ENCODE data around the gene RNF214.
"Not testable (repeated sequence)": the region's sequence is repeated elsewhere in the genome, so short reads cannot be mapped to it uniquely, and the experiment has no call there.

RNF214 gene

GRCh38 chr11:117319214-117319840, 86.9 kb downstream of the RNF214 start:
- no peak for DNase-seq

- not testable (repeated sequence) for DNase-seq
These were observed 94.7 kb downstream of the RNF214 start for GRCh38 chr11:117327255-117327566.

- DNase-seq, result peak; percentile 85
These were observed 95.3 kb downstream of the RNF214 start, which contains the start of gene CEP164 for GRCh38 chr11:117327567-117328374. CEP164 (plus strand) TSS chr11:117327854; CDS start chr11:117338587, 10,733 bp downstream.

GRCh38 chr11:117328375-117329010, 96.0 kb downstream of the RNF214 start:
- DNase-seq, result no peak

- DNase-seq, result no peak
These were observed 100.4 kb downstream of the RNF214 start for GRCh38 chr11:117332843-117333242.

GRCh38 chr11:117333917-117334316, 101.4 kb downstream of the RNF214 start:
- DNase-seq, result no peak

GRCh38 chr11:117334896-117335295, 102.4 kb downstream of the RNF214 start:
- DNase-seq, result no peak

- no peak for DNase-seq
These were observed 102.9 kb downstream of the RNF214 start for GRCh38 chr11:117335399-117335798.
